Subcutaneous adipose tissue (tissue), 4 donors: ENCODE data around the gene HS3ST6. TPM values are rescaled to one million over a fixed set of nuclear protein-coding genes. Genes with fewer than 3 reads are reported as not detected.

Source experiments
- CTCF ChIP-seq: fragments of 450-650 bp; IDR thresholded peaks from one replicate; pipeline ENCODE4 v1.5.1; 2016; ENCODE audit warnings: low read depth, mild to moderate bottlenecking, control low read depth, antibody characterized with exemption, moderate library complexity
- total RNA-seq, 4 donors: library from RNA; depleted of rRNA; stranded (reverse); fragments of >200 nt; gene quantifications; one replicate each; pipeline ENCODE4 v1.1.0, GENCODE V29; 2016

HS3ST6 gene
- total RNA-seq, 4 donors from 2014 or later, result not detected

- TF ChIP-seq CTCF, result no peak
These were observed 14.1 kb upstream of the HS3ST6 start for GRCh38 chr16:1932050-1933028.

DNA sequence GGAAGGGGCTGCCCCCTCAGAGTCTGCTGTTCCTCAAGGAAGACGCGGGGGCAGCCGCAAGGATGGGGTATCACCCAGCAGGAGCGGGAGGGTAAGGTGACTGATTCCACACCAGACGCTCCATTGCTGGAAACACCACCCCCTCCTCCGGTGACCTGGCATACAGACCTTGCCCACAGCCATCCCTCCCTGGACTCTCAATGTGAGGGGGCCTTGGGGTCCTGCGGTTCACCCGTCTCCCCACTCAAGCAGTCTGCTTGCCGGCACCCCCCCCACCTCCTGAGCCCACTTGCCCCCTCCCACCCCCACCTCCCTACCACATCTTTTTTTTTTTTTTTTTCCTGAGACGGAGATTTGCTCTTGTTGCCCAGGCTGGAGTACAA, 12.1 kb upstream of the HS3ST6 start:
- no peak for TF ChIP-seq CTCF

GRCh38 chr16:1929578-1930337, 11.5 kb upstream of the HS3ST6 start:
- no peak for TF ChIP-seq CTCF

DNA sequence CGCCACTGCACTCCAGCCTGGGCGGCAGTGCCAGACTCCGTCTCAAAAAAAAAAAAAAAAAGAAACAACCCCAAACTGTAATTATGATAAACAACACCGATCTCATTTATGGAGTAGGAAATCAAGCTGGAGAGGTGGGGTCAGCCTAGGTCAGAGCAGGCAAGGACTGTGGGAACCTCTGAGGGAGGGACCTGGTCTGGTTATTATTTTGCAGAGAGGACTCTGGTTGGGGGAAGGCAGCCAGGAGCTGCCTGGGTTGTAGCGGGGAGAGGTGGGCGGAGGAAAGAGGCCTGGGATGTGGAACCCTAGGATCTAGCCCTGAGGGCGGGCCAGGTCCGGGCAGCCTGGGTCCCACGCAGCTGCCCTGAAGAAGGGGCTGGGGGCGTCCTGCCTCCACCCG, 10.9 kb upstream of the HS3ST6 start:
- no peak for TF ChIP-seq CTCF

DNA sequence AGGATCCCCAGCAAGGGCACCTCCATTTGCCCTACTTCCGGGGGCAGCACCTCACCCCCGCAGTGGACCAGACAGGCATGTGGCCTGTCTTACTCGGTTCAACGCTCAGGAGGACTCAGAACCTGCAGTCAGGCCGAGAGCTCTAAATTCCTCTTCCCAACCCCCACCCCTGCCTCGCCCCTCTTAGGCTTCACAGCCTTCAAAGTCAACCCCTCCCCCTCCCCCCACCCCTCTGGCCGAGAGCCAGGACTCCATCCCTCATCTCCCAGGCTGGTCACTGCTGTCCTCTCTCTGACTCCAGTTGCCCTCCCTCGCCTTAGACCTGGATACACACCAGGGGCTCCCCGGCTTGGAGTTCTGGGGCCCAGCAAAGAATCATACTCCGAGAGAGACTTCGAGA, 8.1 kb upstream of the HS3ST6 start:
- no peak for TF ChIP-seq CTCF

GRCh38 chr16:1924095-1924494, 5.9 kb upstream of the HS3ST6 start:
- TF ChIP-seq CTCF, result no peak
